ENCODE measurements around the gene SHC2. TPM values are rescaled to one million over a fixed set of nuclear protein-coding genes. Genes with fewer than 3 reads are reported as not detected.

SHC2 gene
- total RNA-seq, 2 experiments from 2014 or later: 0.21 TPM; not detected in 1

- Mint-ChIP-seq H3K9me3 (ENCODE audit: low read depth) (no peaks in the 10 kb centered on the region), H3K27me3 (peaks cover 4% of the 10 kb centered on the region), H3K4me3 (no peak overlapping the region), H3K4me1 (no peaks in the 10 kb centered on the region), H3K27ac (no peak overlapping the region), H3K36me3 (ENCODE audit: low read depth) (no peaks in the 10 kb centered on the region)
- POLR2A ChIA-PET: interaction anchor here (0.6 kb wide), 1 partner anchor 29 kb away, joined by 3 read pairs; no protein-coding TSS in a partner anchor
- no peak for DNase-seq
- intact Hi-C loops (cut with DNase I, micrococcal nuclease): no loop called here
- CTCF ChIA-PET: no interaction called here
- no peak for ATAC-seq
Measured at GRCh38 chr19:376111-376470, 84.7 kb downstream of the SHC2 start.

- intact Hi-C loops (cut with DNase I, micrococcal nuclease): no loop called here
- DNase-seq (no peak), ATAC-seq (no peak)
- ChIA-PET POLR2A (no interaction called here), CTCF (no interaction called here)
- Mint-ChIP-seq H3K4me1 (no peaks in the 10 kb centered on the region), H3K9me3 (ENCODE audit: low read depth) (no peaks in the 10 kb centered on the region), H3K27me3 (peaks cover 4% of the 10 kb centered on the region), H3K27ac (no peak overlapping the region), H3K4me3 (no peak overlapping the region), H3K36me3 (ENCODE audit: low read depth) (no peaks in the 10 kb centered on the region)
Measured at GRCh38 chr19:375395-376110, 85.3 kb downstream of the SHC2 start.

- H3K27me3 Mint-ChIP-seq: peaks cover 4% of the 10 kb centered on the region
- no peaks in the 10 kb centered on the region for H3K4me1 Mint-ChIP-seq
- H3K4me3 Mint-ChIP-seq: no peak overlapping the region
- ATAC-seq: no peak
- H3K36me3 Mint-ChIP-seq (ENCODE audit: low read depth): no peaks in the 10 kb centered on the region
- POLR2A ChIA-PET: no interaction called here
- intact Hi-C loops (cut with DNase I, micrococcal nuclease): no loop called here
- CTCF ChIA-PET: no interaction called here
- no peak for DNase-seq
- no peaks in the 10 kb centered on the region for H3K9me3 Mint-ChIP-seq (ENCODE audit: low read depth)
- H3K27ac Mint-ChIP-seq: no peak overlapping the region
Measured at GRCh38 chr19:374886-375235, 86.0 kb downstream of the SHC2 start.

GRCh38 chr19:374183-374885 is 86.5 kb downstream of the SHC2 start:
- intact Hi-C loops (cut with DNase I, micrococcal nuclease): no loop called here
- no peaks in the 10 kb centered on the region for H3K36me3 Mint-ChIP-seq (ENCODE audit: low read depth)

DNA sequence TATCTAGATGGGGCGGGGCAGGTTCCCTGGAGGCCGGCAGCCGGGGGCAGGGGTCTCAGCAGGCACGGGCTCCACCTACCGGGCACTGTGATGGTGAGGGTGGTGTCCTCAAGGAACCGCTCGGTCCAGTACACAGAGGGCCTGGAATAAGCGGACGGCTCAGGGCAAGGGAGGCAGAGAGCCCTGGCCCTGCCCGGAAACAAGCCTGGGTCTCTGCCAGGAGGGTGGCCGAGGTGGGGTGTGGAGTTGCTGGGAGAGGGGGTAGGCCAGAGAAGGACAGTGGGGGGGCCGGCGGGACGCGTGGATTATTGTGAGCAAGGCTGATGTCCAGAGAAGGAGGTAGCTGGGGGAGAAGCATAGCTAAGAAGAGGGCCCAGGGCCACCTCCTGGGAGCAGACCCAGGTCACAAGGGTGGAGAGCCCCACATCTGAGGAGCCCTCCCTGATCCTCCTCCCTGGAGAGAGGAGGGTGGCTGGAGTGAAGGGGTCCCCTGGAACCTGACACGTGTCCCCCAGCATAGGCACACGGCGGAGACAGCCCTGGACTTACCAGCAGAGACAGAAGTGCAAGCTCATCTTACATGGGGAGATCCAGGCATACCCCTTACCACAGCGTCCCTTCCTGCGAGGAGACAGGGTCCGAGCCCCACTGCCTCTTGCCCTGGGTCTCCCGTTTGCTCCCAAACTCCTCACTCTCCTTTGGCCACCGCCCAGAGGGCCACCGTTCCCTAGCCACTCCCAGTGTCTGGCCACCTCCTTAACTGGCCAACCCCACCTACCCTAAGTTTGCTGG is 87.2 kb downstream of the SHC2 start:
- H3K27me3 Mint-ChIP-seq: peaks cover 9% of the 10 kb centered on the region
- no peaks in the 10 kb centered on the region for H3K4me1 Mint-ChIP-seq
- H3K36me3 Mint-ChIP-seq (ENCODE audit: low read depth): no peaks in the 10 kb centered on the region
- intact Hi-C loops (cut with DNase I, micrococcal nuclease): no loop called here
- DNase-seq (no peak), ATAC-seq (no peak)
- no peak overlapping the region for H3K27ac Mint-ChIP-seq
- CTCF ChIA-PET: interaction anchor here (0.6 kb wide), 1 partner anchor 9 kb away, joined by 3 read pairs; no protein-coding TSS in a partner anchor
- POLR2A ChIA-PET: no interaction called here
- H3K9me3 Mint-ChIP-seq (ENCODE audit: low read depth): no peaks in the 10 kb centered on the region
- H3K4me3 Mint-ChIP-seq: no peak overlapping the region

More at GRCh38 chr19:374183-374885, 86.5 kb downstream of the SHC2 start:
- Mint-ChIP-seq H3K27ac (no peak overlapping the region), H3K4me1 (no peaks in the 10 kb centered on the region), H3K27me3 (peaks cover 4% of the 10 kb centered on the region), H3K4me3 (no peak overlapping the region), H3K9me3 (ENCODE audit: low read depth) (no peaks in the 10 kb centered on the region)
- CTCF ChIA-PET: no interaction called here
- ATAC-seq (no peak), DNase-seq (no peak)
- POLR2A ChIA-PET: no interaction called here

DNA sequence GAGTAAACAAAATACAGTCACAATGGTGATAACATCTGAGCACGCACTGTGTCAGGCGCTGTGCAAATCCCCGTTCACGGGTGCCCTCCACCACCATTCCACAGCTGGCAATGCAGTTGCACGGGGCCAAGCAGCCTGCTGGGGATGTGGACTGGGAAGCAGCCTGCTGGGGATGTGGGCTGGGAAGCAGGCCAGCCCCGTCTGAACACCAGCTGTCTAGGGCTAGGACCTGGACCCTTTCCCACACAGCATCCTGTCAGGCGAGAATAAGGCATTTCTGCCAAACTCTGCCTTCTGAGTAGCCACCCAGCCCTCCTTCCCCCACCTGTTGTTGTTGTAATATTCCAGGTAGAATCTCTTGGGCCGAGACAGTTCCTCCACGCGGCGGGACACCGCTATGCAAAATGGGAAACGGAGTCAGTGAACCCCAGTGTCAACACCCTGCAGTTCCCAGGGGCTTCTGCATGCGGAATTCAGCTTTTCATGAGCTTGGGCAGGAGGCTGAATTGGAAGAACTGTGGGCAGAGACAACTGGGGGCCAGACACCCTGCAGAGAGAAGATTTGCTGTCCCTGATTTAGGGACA is 88.4 kb downstream of the SHC2 start:
- Mint-ChIP-seq H3K27me3 (peaks cover 13% of the 10 kb centered on the region), H3K27ac (no peak overlapping the region), H3K4me1 (no peaks in the 10 kb centered on the region), H3K9me3 (ENCODE audit: low read depth) (no peaks in the 10 kb centered on the region), H3K36me3 (ENCODE audit: low read depth) (no peaks in the 10 kb centered on the region), H3K4me3 (no peak overlapping the region)
- ChIA-PET CTCF (no interaction called here), POLR2A (no interaction called here)
- DNase-seq (no peak), ATAC-seq (no peak)
- intact Hi-C loops (cut with DNase I, micrococcal nuclease): no loop called here

DNA sequence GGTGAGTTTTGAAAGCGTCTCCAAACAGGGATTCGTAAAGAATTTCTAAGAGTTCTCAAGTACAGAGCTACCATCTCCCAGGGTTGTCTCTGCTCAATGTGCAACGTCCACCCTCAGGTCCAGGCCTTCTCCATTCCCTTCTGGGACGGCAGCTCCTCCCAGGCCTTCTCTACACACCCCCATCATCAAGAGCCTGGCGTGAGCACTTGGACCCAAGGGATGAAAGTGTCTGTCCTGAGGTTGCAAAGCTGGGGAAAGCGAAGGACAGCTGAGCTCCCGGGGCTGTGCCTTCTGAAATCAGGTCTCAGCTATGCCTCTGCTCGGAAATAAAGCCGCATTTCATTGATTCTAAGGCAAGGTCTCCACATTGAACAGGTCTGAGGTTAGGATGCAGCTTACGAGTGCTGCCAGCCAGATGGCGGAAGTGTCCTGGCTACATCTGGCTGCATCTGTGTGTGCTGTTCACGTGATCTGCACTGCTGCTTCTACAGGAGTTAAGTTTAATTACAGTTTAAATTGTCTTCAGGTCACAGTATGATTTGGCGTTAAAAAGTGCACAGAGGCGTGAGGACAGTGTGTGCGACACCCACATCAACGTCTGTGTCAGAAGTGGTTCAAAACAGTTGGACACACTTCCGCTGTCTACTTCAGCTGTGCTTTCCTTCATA is 89.2 kb downstream of the SHC2 start:
- ATAC-seq (no peak), DNase-seq (no peak)
- Mint-ChIP-seq H3K27ac (no peak overlapping the region), H3K4me1 (no peaks in the 10 kb centered on the region), H3K36me3 (ENCODE audit: low read depth) (no peaks in the 10 kb centered on the region), H3K27me3 (peaks cover 14% of the 10 kb centered on the region), H3K4me3 (no peak overlapping the region), H3K9me3 (ENCODE audit: low read depth) (no peaks in the 10 kb centered on the region)
- ChIA-PET POLR2A (no interaction called here), CTCF (interaction anchor here (0.6 to 1.1 kb wide), 2 partner anchors 47 to 76 kb away, joined by 3 read pairs; no protein-coding TSS in a partner anchor)
- intact Hi-C loops (cut with DNase I, micrococcal nuclease): no loop called here

DNA sequence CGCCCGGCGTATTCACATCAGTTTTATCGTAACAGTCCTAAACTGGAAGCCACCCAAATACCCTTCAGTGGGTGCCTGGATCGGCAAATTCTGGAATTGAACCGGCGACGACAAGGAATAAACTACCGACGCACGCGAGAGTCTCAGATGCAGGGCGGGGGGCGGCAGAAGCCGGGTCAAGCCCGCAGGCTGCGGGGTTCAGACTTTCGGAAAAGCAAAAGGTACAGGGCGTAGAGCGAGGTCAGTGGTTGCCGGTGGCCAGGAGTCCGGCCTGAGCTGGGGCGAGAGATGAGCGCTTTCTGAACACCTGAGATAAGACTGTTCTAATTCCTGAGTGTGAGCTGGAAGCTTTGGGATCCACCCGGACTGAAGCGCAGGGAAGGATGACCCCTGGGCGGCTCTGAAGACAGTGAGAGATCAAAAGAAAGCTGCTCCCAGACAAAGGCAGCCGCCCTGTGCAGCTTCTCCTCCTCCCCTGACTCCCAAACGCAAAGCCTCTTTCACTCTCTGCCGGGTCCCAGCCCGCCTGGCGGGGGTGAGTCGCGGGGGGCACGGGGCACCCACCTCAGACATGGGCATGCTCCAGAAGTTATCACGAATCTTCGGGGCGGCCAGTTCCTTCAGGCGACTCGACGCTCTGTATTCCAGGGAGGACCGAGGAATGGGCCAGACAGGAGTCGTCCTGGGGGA is 90.0 kb downstream of the SHC2 start:
- POLR2A ChIA-PET: no interaction called here
- intact Hi-C loops (cut with DNase I, micrococcal nuclease): no loop called here
- Mint-ChIP-seq H3K4me1 (no peaks in the 10 kb centered on the region), H3K27me3 (peaks cover 17% of the 10 kb centered on the region), H3K27ac (no peak overlapping the region), H3K4me3 (no peak overlapping the region), H3K36me3 (ENCODE audit: low read depth) (no peaks in the 10 kb centered on the region), H3K9me3 (ENCODE audit: low read depth) (no peaks in the 10 kb centered on the region)
- DNase-seq (no peak), ATAC-seq (no peak)
- CTCF ChIA-PET: interaction anchor here (0.6 to 1.1 kb wide), 2 partner anchors 46 to 75 kb away, joined by 3 read pairs; no protein-coding TSS in a partner anchor

DNA sequence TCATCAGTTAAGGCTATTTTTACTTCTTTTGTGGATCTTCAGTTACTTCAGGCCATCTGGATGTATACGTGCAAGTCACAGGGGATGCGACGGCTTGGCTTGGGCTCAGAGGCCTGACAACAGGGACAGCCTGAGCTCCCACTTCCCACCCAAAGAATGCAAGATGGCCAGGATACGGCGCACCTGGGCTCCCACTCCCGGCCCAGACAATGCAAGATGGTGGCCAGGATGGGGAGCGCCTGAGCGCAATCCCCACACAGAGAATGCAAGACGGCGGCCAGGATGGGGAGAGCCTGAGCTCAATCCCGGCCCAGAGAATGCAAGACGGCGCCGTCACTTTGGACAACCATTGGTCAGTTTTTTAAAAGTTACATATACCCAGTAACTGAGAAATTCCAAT is 91.0 kb downstream of the SHC2 start:
- ATAC-seq (no peak), DNase-seq (no peak)
- Mint-ChIP-seq H3K36me3 (ENCODE audit: low read depth) (no peaks in the 10 kb centered on the region), H3K27me3 (peaks cover 17% of the 10 kb centered on the region), H3K27ac (no peak overlapping the region), H3K9me3 (ENCODE audit: low read depth) (no peaks in the 10 kb centered on the region), H3K4me1 (no peaks in the 10 kb centered on the region), H3K4me3 (no peak overlapping the region)
- ChIA-PET POLR2A (no interaction called here), CTCF (interaction anchor here (0.7 kb wide), 1 partner anchor 80 kb away, joined by 4 read pairs; no protein-coding TSS in a partner anchor)
- intact Hi-C loops (cut with DNase I, micrococcal nuclease): no loop called here

DNA sequence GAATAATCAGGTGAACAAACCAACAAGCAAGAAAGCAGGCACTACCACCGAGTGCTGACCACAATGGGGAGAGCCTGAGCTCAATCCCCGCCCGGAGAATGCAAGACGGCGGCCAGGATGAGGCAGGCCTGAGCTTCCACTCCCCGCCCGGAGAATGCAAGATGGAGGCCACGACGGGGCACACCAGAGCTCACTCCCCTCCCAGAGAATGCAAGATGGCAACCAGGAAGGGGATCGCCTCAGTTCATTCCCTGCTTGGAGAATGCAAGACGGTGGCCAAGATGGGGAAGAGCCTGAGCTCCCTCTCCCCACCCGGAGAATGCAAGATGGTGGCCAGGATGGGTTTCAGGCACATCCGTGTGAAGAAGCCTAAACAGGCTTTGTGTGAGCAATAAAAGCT is 91.6 kb downstream of the SHC2 start:
- H3K27me3 Mint-ChIP-seq: peaks cover 17% of the 10 kb centered on the region
- no peaks in the 10 kb centered on the region for H3K36me3 Mint-ChIP-seq (ENCODE audit: low read depth)
- intact Hi-C loops (cut with DNase I, micrococcal nuclease): no loop called here
- H3K4me1 Mint-ChIP-seq: no peaks in the 10 kb centered on the region
- POLR2A ChIA-PET: no interaction called here
- no peak overlapping the region for H3K4me3 Mint-ChIP-seq
- no peak for ATAC-seq
- H3K27ac Mint-ChIP-seq: no peak overlapping the region
- no peak for DNase-seq
- CTCF ChIA-PET: interaction anchor here (0.7 kb wide), 1 partner anchor 79 kb away, joined by 4 read pairs; no protein-coding TSS in a partner anchor
- no peaks in the 10 kb centered on the region for H3K9me3 Mint-ChIP-seq (ENCODE audit: low read depth)

DNA sequence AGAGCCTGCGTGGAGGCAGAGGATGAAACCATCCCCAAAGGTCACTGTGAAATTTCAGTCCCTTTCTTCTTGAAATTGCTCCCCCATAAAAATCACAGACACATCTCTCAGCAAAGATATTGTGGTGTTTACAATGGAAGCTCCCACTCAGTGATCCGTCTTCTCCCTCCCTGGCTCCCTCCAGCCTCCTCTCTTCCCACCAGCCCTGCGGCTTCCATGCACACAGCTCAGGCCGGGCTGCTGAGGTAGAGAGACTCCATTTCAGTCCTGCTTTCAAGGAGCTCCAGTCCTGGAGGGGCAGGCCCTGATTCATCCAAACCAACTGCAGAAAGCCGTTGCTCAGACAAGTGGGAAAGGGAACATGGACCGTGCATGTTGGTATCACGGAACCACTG is 92.2 kb downstream of the SHC2 start:
- no peaks in the 10 kb centered on the region for H3K9me3 Mint-ChIP-seq (ENCODE audit: low read depth)
- intact Hi-C loops (cut with DNase I, micrococcal nuclease): no loop called here
- DNase-seq (no peak), ATAC-seq (no peak)
- H3K4me1 Mint-ChIP-seq: no peaks in the 10 kb centered on the region
- no peak overlapping the region for H3K27ac Mint-ChIP-seq
- no peak overlapping the region for H3K4me3 Mint-ChIP-seq
- ChIA-PET POLR2A (no interaction called here), CTCF (no interaction called here)
- H3K27me3 Mint-ChIP-seq: peaks cover 17% of the 10 kb centered on the region
- H3K36me3 Mint-ChIP-seq (ENCODE audit: low read depth): no peaks in the 10 kb centered on the region
